Measurements from ENCODE around the gene FSCN2. TPM values are rescaled to one million over a fixed set of nuclear protein-coding genes. Genes with fewer than 3 reads are reported as not detected.

The FSCN2 gene
- total and polyA plus RNA-seq, 7 donors, result 0.08 to 0.71 (median 0.11) TPM; not detected in 1

GRCh38 chr17:81545160-81545949 is 17.2 kb downstream of the FSCN2 start:
- intact Hi-C loops (cut with DNase I), result no loop called here
- ATAC-seq (no peak), DNase-seq (no peak)
- no peak overlapping the region for H3K27ac ChIP-seq
- peaks cover 4% of the 10 kb centered on the region for H3K4me1 ChIP-seq
- WGBS, 3 donors, result 86 to 95% (median 89%) methylated on average over 24 of the region's 24 CpGs
- H3K9me3 ChIP-seq, result no peaks in the 10 kb centered on the region
- TF ChIP-seq, protein P1, sequence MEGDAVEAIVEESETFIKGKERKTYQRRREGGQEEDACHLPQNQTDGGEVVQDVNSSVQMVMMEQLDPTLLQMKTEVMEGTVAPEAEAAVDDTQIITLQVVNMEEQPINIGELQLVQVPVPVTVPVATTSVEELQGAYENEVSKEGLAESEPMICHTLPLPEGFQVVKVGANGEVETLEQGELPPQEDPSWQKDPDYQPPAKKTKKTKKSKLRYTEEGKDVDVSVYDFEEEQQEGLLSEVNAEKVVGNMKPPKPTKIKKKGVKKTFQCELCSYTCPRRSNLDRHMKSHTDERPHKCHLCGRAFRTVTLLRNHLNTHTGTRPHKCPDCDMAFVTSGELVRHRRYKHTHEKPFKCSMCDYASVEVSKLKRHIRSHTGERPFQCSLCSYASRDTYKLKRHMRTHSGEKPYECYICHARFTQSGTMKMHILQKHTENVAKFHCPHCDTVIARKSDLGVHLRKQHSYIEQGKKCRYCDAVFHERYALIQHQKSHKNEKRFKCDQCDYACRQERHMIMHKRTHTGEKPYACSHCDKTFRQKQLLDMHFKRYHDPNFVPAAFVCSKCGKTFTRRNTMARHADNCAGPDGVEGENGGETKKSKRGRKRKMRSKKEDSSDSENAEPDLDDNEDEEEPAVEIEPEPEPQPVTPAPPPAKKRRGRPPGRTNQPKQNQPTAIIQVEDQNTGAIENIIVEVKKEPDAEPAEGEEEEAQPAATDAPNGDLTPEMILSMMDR (IDR thresholded peaks at IDR 0.05), result no peak
- peaks cover 11 to 93% of the 10 kb centered on the region in 2 donors for H3K36me3 ChIP-seq (ENCODE audit: insufficient read depth in 1 of 2, low read depth in 1 of 2)
- H3K4me3 ChIP-seq, result no peak overlapping the region
- no peaks in the 10 kb centered on the region for H3K27me3 ChIP-seq (ENCODE audit: insufficient read depth in 3 of 3, low read length in 2 of 3)

DNA sequence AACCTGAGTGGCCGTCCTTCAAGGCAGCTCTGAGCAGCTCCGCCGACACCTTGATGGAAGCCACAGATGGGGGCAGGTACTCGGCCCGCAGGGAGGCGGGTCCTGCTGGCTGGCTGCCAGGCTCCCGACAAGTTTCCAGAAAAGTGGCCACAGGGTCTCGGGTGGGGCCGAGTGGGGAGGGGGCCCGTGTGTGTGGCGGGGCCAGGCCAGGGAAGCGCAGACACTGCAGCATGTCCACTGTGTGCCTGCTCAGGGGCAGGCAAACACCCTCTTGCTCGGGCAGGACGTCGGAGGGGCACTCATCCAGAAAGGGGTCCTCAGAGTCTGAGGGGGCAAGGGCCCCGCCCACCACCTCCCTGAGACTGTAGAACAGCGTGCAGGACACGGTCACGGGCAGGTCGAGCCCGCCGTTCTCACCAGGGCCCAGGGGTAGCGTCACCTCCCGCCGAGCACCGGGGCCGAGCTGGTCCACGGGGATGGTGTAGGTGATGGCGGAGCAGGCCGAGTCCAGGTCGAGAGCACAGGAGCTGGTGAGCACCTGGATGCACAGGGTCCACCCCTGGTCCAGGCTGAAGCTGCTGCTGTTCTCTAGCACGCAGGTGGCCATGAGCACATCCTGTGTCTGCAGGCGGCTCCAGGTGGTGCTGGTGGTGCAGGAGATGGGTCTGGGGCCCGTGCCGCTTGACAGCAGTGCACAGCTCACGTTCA is 18.9 kb downstream of the FSCN2 start:
- intact Hi-C loops (cut with DNase I), result no loop called here
- Histone ChIP-seq H3K36me3 (ENCODE audit: insufficient read depth in 1 of 2, low read depth in 1 of 2) (peaks cover 7 to 85% of the 10 kb centered on the region in 2 donors), H3K4me1 (peaks cover 9% of the 10 kb centered on the region), H3K27ac (no peak overlapping the region), H3K9me3 (no peaks in the 10 kb centered on the region), H3K4me3 (no peak overlapping the region), H3K27me3 (ENCODE audit: insufficient read depth in 3 of 3, low read length in 2 of 3) (no peaks in the 10 kb centered on the region)
- 83 to 86% (median 86%) methylated on average over 34 to 36 of the region's 36 CpGs for WGBS, 3 donors
- TF ChIP-seq, protein P1 (IDR thresholded peaks at IDR 0.05), result no peak
- no peak for DNase-seq
- ATAC-seq, result no peak

GRCh38 chr17:81547614-81547982 is 19.4 kb downstream of the FSCN2 start:
- TF ChIP-seq, protein P1 (IDR thresholded peaks at IDR 0.05), result no peak
- Histone ChIP-seq H3K36me3 (ENCODE audit: insufficient read depth in 1 of 2, low read depth in 1 of 2) (peaks cover 6 to 80% of the 10 kb centered on the region in 2 donors), H3K27ac (no peak overlapping the region), H3K27me3 (ENCODE audit: insufficient read depth in 3 of 3, low read length in 2 of 3) (no peaks in the 10 kb centered on the region), H3K4me3 (no peak overlapping the region), H3K9me3 (no peaks in the 10 kb centered on the region), H3K4me1 (peaks cover 9% of the 10 kb centered on the region)
- DNase-seq (no peak), ATAC-seq (no peak)
- intact Hi-C loops (cut with DNase I), result no loop called here
- WGBS, 3 donors, result 85 to 86% (median 86%) methylated on average over 13 to 14 of the region's 14 CpGs

DNA sequence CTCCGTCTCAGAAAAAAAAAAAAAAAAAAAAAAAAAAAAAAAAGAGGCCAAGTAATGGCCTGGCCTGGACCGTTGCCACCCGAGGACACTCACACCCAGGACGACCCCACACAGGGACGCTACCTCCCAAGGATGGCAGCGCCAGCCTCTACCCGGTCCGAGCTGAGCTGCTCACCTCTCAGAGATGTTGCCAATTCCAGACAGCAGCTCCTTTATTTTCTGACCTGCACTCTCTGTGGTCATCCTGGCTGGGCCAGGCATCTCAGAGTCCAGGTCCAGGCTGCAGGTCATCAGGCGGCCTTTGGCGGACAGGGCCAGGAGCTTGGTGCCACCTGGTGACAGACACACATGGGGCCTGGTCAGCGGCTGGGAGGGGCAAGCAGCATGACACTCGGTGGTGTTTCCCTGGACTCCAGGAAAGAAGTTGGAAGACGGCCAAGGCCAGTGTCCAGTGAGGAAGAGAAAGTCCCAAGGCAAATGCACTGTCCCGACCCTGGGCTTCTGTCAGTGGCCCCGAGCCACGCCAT is 20.9 kb downstream of the FSCN2 start:
- ATAC-seq (no peak), DNase-seq (peak in 1 of 2 donors; percentile 58)
- Histone ChIP-seq H3K9me3 (no peaks in the 10 kb centered on the region), H3K4me3 (no peak overlapping the region), H3K36me3 (ENCODE audit: insufficient read depth in 1 of 2, low read depth in 1 of 2) (peaks cover 0 to 65% of the 10 kb centered on the region in 2 donors), H3K27ac (no peak overlapping the region), H3K4me1 (peaks cover 19% of the 10 kb centered on the region), H3K27me3 (ENCODE audit: insufficient read depth in 3 of 3, low read length in 2 of 3) (no peaks in the 10 kb centered on the region)
- WGBS, 3 donors, result 70 to 84% (median 76%) methylated on average over 15 to 16 of the region's 16 CpGs
- TF ChIP-seq, protein P1 (IDR thresholded peaks at IDR 0.05), result no peak
- intact Hi-C loops (cut with DNase I), result no loop called here
